Liver (tissue), 9 donors: ENCODE measurements around the gene TULP4. TPM values are rescaled to one million over a fixed set of nuclear protein-coding genes. Genes with fewer than 3 reads are reported as not detected.

ENCODE experiments used
- DNase-seq: peaks from one replicate; pipeline ENCODE4 v3.0.0-alpha.2; 2017; ENCODE audit warnings: low spot score
- H3K27ac ChIP-seq, 2 donors: one replicate each; pipeline ENCODE4 v1.7.0; 2013; ENCODE audit warnings: inconsistent platforms in 2 of 2, low read length in 2 of 2, control low read depth in 1 of 2, low read depth in 1 of 2, mild to moderate bottlenecking in 1 of 2
- H3K27me3 ChIP-seq, 4 donors: one replicate each; pipeline versions ENCODE4 v1.6.1 to v1.7.0; 2013; ENCODE audit warnings: low read length in 3 of 4, inconsistent platforms in 1 of 4, mild to moderate bottlenecking in 1 of 4, moderate library complexity in 1 of 4; ENCODE audit not compliant: control insufficient read depth in 4 of 4, insufficient read depth in 4 of 4
- H3K36me3 ChIP-seq, 4 donors: one replicate each; pipeline versions ENCODE4 v1.6.1 to v1.7.0; 2013; ENCODE audit warnings: low read length in 3 of 4, mild to moderate bottlenecking in 3 of 4, low read depth in 1 of 4, moderate library complexity in 1 of 4; ENCODE audit not compliant: control insufficient read depth in 4 of 4, insufficient read depth in 3 of 4
- H3K4me1 ChIP-seq, 4 donors: one replicate each; pipeline versions ENCODE4 v1.6.1 to v1.7.0; 2013; ENCODE audit warnings: low read length in 3 of 4, mild to moderate bottlenecking in 3 of 4, moderate library complexity in 1 of 4; ENCODE audit not compliant: control insufficient read depth in 4 of 4, insufficient read depth in 4 of 4
- H3K4me3 ChIP-seq, 3 donors: one replicate each; pipeline versions ENCODE4 v1.6.1 to v1.7.0; 2013; ENCODE audit warnings: low read length in 3 of 3, control low read depth in 1 of 3, low read depth in 1 of 3, mild to moderate bottlenecking in 1 of 3
- H3K9ac ChIP-seq, 2 donors: one replicate each; pipeline ENCODE4 v1.7.0; 2013; ENCODE audit warnings: low read length in 2 of 2, mild to moderate bottlenecking in 2 of 2, moderate library complexity in 2 of 2, control low read depth in 1 of 2, low read depth in 1 of 2
- H3K9me3 ChIP-seq, 4 donors: one replicate each; pipeline versions ENCODE4 v1.6.1 to v1.7.0; 2013; ENCODE audit warnings: low read length in 3 of 4; ENCODE audit not compliant: control insufficient read depth in 4 of 4
- ATF3 ChIP-seq: IDR thresholded peaks from 2 replicates; pipeline ENCODE4 v1.6.1; 2016; ENCODE audit warnings: antibody characterized with exemption
- EGR1 ChIP-seq, 2 donors: IDR thresholded peaks; 2 replicates each; pipeline ENCODE4 v1.6.1; 2016 to 2018; ENCODE audit warnings: antibody characterized with exemption in 2 of 2, low read depth in 2 of 2
- FOXA2 ChIP-seq: IDR thresholded peaks from 2 replicates; pipeline ENCODE4 v1.6.1; 2016; ENCODE audit warnings: antibody characterized with exemption
- HNF4A ChIP-seq, 2 donors: conservative IDR thresholded peaks; 2 replicates each; pipeline ENCODE4 v1.6.1; 2016; ENCODE audit warnings: antibody characterized with exemption in 2 of 2, mild to moderate bottlenecking in 2 of 2
- JUND ChIP-seq, 2 donors: IDR thresholded peaks; 2 replicates each; pipeline ENCODE4 v1.6.1; 2016; ENCODE audit warnings: antibody characterized with exemption in 2 of 2
- MAX ChIP-seq: IDR thresholded peaks from 2 replicates; pipeline ENCODE4 v1.6.1; 2016; ENCODE audit warnings: antibody characterized with exemption
- NR2F2 ChIP-seq: IDR thresholded peaks from 2 replicates; pipeline ENCODE4 v1.6.1; 2016; ENCODE audit warnings: antibody characterized with exemption
- RAD21 ChIP-seq, 2 donors: IDR thresholded peaks; 2 replicates each; pipeline ENCODE4 v1.6.1; 2016; ENCODE audit warnings: antibody characterized with exemption in 2 of 2, mild to moderate bottlenecking in 2 of 2
- REST ChIP-seq: IDR thresholded peaks from 2 replicates; pipeline ENCODE4 v1.6.1; 2016; ENCODE audit warnings: antibody characterized with exemption, mild to moderate bottlenecking
- RXRA ChIP-seq, 2 donors: IDR thresholded peaks; 2 replicates each; pipeline ENCODE4 v1.6.1; 2017 to 2018; ENCODE audit warnings: antibody characterized with exemption in 2 of 2, mild to moderate bottlenecking in 1 of 2
- SP1 ChIP-seq: IDR thresholded peaks from 2 replicates; pipeline ENCODE4 v1.6.1; 2018; ENCODE audit warnings: antibody characterized with exemption, mild to moderate bottlenecking
- TAF1 ChIP-seq: conservative IDR thresholded peaks from 2 replicates; pipeline ENCODE4 v1.6.1; 2016; ENCODE audit warnings: antibody characterized with exemption, mild to moderate bottlenecking
- YY1 ChIP-seq: IDR thresholded peaks from 2 replicates; pipeline ENCODE4 v1.6.1; 2016; ENCODE audit warnings: antibody characterized with exemption, mild to moderate bottlenecking
- ZBTB33 ChIP-seq: IDR thresholded peaks from 2 replicates; pipeline ENCODE4 v1.6.1; 2016; ENCODE audit warnings: antibody characterized with exemption
- WGBS: extraction: QIAGEN DNeasy Blood & Tissue Kit; methylation state at CpG from one replicate; pipeline ENCODE4 v1.1.7; 2013; 5-methylcytosine and 5-hydroxymethylcytosine counted together
- polyA plus RNA-seq, 2 donors: library from polyadenylated mRNA; stranded (reverse) in 1 of 2; unstranded in 1 of 2; fragments of 200-250 nt in 1 of 2; fragments of >200 nt in 1 of 2; fragmentation: Nextera tagmentation in 1 of 2; extraction: Ambion mirVana in 1 of 2; gene quantifications; one replicate each; pipeline versions ENCODE4 v1.2.1 to v1.2.3, GENCODE V29; 2013 to 2015
- total RNA-seq, 2 donors: library from RNA; depleted of rRNA; stranded (reverse); fragments of >200 nt; gene quantifications; one replicate each; pipeline ENCODE4 v1.2.3, GENCODE V29; 2014
- donor health status: healthy.
- donor health status: healthy.
- donor health status: healthy.
- donor health status: healthy.
- donor health status: healthy.

Gene TULP4
- total and polyA plus RNA-seq, 4 donors = 2.2 to 53.3 (median 18.0) TPM

- Histone ChIP-seq H3K9me3 (no peaks in the 10 kb centered on the region), H3K27me3 (no peaks in the 10 kb centered on the region), H3K4me3 (no peak overlapping the region), H3K36me3 (no peaks in the 10 kb centered on the region), H3K4me1 (peaks cover 3 to 14% (median 7%) of the 10 kb centered on the region in 4 donors), H3K27ac (no peak overlapping the region), H3K9ac (no peak overlapping the region)
- DNase-seq = no peak
- TF ChIP-seq RAD21 (IDR thresholded peaks at IDR 0.05) = no peak
- TF ChIP-seq ZBTB33 = no peak
- no peak for TF ChIP-seq JUND (IDR thresholded peaks at IDR 0.05)
- TF ChIP-seq HNF4A (conservative IDR thresholded peaks at IDR 0.05) = no peak
- TF ChIP-seq EGR1 (IDR thresholded peaks at IDR 0.05; ENCODE audit: low read depth in 2 of 2) = no peak
- no peak for TF ChIP-seq REST
- TF ChIP-seq NR2F2 = no peak
- TF ChIP-seq TAF1 = no peak
- TF ChIP-seq ATF3 = no peak
- no peak for TF ChIP-seq MAX
Observed at GRCh38 chr6:158321960-158322359, 9.7 kb downstream of the TULP4 start.

- peaks cover 3 to 14% (median 7%) of the 10 kb centered on the region in 4 donors for H3K4me1 ChIP-seq
- DNase-seq = no peak
- H3K36me3 ChIP-seq = no peaks in the 10 kb centered on the region
- H3K4me3 ChIP-seq = no peak overlapping the region
- peak overlapping the region in 1 of 2 donors; percentile 9 for H3K27ac ChIP-seq
- no peaks in the 10 kb centered on the region for H3K27me3 ChIP-seq
- no peak for TF ChIP-seq RXRA (IDR thresholded peaks at IDR 0.05)
- no peak overlapping the region for H3K9ac ChIP-seq
- H3K9me3 ChIP-seq = no peaks in the 10 kb centered on the region
Observed at GRCh38 chr6:158322400-158322723, 10.1 kb downstream of the TULP4 start.

- Histone ChIP-seq H3K9me3 (no peaks in the 10 kb centered on the region), H3K27ac (peak overlapping the region; percentile 9 to 13), H3K4me1 (peaks cover 3 to 14% (median 7%) of the 10 kb centered on the region in 4 donors), H3K9ac (no peak overlapping the region), H3K27me3 (no peaks in the 10 kb centered on the region), H3K4me3 (no peak overlapping the region), H3K36me3 (no peaks in the 10 kb centered on the region)
- WGBS = 52% methylated on average over 11 of the region's 11 CpGs
- no peak for DNase-seq
- TF ChIP-seq RXRA (IDR thresholded peaks at IDR 0.05) (peak in 1 of 2 donors; percentile 26), MAX (peak; percentile 19), FOXA2 (no peak), SP1 (peak; percentile 30), EGR1 (IDR thresholded peaks at IDR 0.05; ENCODE audit: low read depth in 2 of 2) (peak in 1 of 2 donors; percentile 19), JUND (IDR thresholded peaks at IDR 0.05) (peak; percentile 19 to 45), TAF1 (no peak), ATF3 (peak; percentile 10), HNF4A (conservative IDR thresholded peaks at IDR 0.05) (peak; percentile 55 to 61), YY1 (no peak)
Observed at GRCh38 chr6:158322724-158323560, 10.7 kb downstream of the TULP4 start.
